ENCODE measurements around the gene TEK. TPM values are rescaled to one million over a fixed set of nuclear protein-coding genes. Genes with fewer than 3 reads are reported as not detected.

The TEK gene
- total and polyA plus RNA-seq, 5 donors, result 10.2 to 29.7 (median 21.7) TPM

DNA sequence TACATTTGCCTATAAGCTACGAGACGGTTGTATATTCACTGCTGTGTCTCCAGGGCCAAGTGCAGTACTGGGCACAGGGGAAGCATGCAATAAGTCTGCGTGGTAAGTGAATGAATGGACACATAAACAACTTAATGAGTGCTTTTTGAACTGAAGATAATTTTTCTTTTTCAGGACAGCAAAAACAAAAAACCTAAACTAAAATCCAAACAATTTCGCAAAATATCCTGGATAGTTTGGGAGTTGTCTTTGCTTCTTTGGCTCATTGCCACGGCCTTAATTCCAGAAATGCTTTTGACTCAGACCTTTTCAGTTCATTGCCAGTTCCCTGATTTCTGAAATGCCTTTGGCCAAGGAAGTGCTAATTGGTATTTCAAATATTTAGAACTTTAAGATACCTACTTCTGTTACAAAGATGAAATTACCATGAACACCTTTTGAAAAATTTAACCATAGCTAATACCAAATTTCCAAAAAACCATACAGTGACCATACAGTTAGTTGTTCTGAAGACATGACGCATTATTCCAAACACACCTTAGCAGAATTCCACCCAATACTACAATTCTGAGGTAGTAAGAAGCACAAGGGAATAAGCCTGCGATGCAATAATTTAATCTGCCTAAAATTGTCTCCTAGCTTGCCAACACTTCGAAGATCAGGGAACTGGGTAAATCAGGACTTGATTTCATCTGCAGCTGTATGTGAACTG, 42.8 kb downstream of the TEK start:
- peak in 1 of 2 donors; percentile 55 for ATAC-seq
- peaks cover 8% of the 10 kb centered on the region for H3K4me1 ChIP-seq (ENCODE audit: control insufficient read depth, insufficient read depth, low read length)

DNA sequence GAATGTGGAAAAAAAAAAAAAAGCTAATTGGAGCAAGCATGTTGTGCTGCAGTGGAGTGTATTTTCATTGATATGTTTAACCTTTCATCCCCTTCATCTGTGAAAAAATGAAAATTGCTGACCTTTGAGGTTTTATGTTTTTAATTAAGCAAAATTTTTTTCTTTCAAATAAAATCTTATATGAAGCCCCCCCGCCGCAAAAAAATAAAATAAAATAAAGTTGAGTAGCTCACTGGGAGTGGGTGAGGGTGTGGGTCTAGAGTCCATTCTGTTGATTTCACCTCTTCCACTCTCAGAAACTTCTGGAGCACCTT, 43.3 kb downstream of the TEK start:
- ATAC-seq (no peak), DNase-seq (no peak)
- intact Hi-C loops (cut with DNase I), result no loop called here
- Histone ChIP-seq H3K4me3 (ENCODE audit: low read length) (no peak overlapping the region), H3K27ac (ENCODE audit: low read length) (no peak overlapping the region), H3K27me3 (ENCODE audit: control insufficient read depth, insufficient read depth) (no peaks in the 10 kb centered on the region), H3K9me3 (ENCODE audit: control insufficient read depth, low read length) (no peaks in the 10 kb centered on the region), H3K4me1 (ENCODE audit: control insufficient read depth, insufficient read depth, low read length) (peaks cover 8% of the 10 kb centered on the region)
- 41% methylated on average over 2 of the region's 2 CpGs for WGBS

More for the DNA sequence above, 42.8 kb downstream of the TEK start:
- WGBS, result 40% methylated on average over 8 of the region's 8 CpGs
- Histone ChIP-seq H3K27me3 (ENCODE audit: control insufficient read depth, insufficient read depth) (no peaks in the 10 kb centered on the region), H3K4me3 (ENCODE audit: low read length) (no peak overlapping the region), H3K9me3 (ENCODE audit: control insufficient read depth, low read length) (no peaks in the 10 kb centered on the region), H3K27ac (ENCODE audit: low read length) (no peak overlapping the region)
- no peak for DNase-seq
- intact Hi-C loops (cut with DNase I), result no loop called here

DNA sequence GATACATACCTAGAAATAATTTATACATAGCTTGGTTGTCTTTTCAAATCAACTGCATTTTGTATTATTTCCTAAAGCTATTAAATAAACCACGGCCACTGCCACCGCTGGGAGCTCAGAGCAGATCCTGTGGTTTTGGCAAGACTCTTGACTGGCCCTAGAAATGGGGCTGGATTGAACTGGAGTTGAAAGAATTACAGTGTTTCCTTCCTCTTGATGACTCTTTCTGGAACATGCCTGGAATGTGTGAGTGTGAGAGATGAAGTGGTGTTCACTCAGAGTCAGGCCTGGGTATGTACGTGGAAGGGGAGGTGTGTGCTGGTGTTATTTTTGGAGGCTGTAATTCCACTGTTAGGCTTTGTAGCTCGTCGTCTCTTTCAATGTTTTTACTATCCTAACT, 45.9 kb downstream of the TEK start:
- intact Hi-C loops (cut with DNase I), result no loop called here
- H3K27ac ChIP-seq (ENCODE audit: low read length), result no peak overlapping the region

DNA sequence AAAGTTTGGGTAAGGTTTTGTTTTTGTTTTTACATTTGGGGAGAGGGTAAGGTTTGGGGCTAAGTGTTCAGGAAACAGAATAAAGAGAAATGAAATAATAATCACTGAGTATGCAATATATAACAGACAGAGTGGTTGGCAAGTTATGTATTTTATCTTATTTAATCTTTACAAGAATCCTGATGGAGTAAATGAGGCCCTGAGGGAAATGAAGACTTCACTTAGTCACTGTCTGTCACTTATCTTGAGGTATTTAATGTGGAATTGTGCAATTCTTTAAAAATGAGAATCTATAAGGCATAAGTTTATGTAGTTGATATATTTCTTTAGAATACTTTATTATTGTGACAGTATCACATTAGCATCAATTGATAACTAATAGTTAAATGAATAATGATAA, 48.1 kb downstream of the TEK start:
- no peak overlapping the region for H3K27ac ChIP-seq (ENCODE audit: low read length)
- ATAC-seq (no peak), DNase-seq (no peak)
- H3K27me3 ChIP-seq (ENCODE audit: control insufficient read depth, insufficient read depth), result no peaks in the 10 kb centered on the region
- no peaks in the 10 kb centered on the region for H3K4me1 ChIP-seq (ENCODE audit: control insufficient read depth, insufficient read depth, low read length)
- no peaks in the 10 kb centered on the region for H3K9me3 ChIP-seq (ENCODE audit: control insufficient read depth, low read length)
- intact Hi-C loops (cut with DNase I), result no loop called here
- no peak overlapping the region for H3K4me3 ChIP-seq (ENCODE audit: low read length)

More for the DNA sequence above, 45.9 kb downstream of the TEK start:
- ATAC-seq, result peak; percentile 38 to 76
- DNase-seq, result no peak
- 39% methylated on average over 5 of the region's 5 CpGs for WGBS
- Histone ChIP-seq H3K27me3 (ENCODE audit: control insufficient read depth, insufficient read depth) (no peaks in the 10 kb centered on the region), H3K4me3 (ENCODE audit: low read length) (no peak overlapping the region), H3K4me1 (ENCODE audit: control insufficient read depth, insufficient read depth, low read length) (peaks cover 7% of the 10 kb centered on the region), H3K9me3 (ENCODE audit: control insufficient read depth, low read length) (no peaks in the 10 kb centered on the region)

DNA sequence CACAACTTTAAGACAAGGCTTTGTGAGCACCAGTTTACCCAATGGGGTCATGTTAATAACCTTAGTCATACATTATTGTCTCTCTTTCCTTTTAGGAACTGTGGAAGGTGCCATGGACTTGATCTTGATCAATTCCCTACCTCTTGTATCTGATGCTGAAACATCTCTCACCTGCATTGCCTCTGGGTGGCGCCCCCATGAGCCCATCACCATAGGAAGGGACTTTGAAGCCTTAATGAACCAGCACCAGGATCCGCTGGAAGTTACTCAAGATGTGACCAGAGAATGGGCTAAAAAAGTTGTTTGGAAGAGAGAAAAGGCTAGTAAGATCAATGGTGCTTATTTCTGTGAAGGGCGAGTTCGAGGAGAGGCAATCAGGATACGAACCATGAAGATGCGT, 48.7 kb downstream of the TEK start:
- no peak overlapping the region for H3K4me3 ChIP-seq (ENCODE audit: low read length)
- intact Hi-C loops (cut with DNase I), result no loop called here
- no peaks in the 10 kb centered on the region for H3K4me1 ChIP-seq (ENCODE audit: control insufficient read depth, insufficient read depth, low read length)
- H3K9me3 ChIP-seq (ENCODE audit: control insufficient read depth, low read length), result no peaks in the 10 kb centered on the region
- H3K27ac ChIP-seq (ENCODE audit: low read length), result no peak overlapping the region
- H3K27me3 ChIP-seq (ENCODE audit: control insufficient read depth, insufficient read depth), result no peaks in the 10 kb centered on the region
- DNase-seq, result no peak
- 95% methylated on average over 6 of the region's 6 CpGs for WGBS
- no peak for ATAC-seq

DNA sequence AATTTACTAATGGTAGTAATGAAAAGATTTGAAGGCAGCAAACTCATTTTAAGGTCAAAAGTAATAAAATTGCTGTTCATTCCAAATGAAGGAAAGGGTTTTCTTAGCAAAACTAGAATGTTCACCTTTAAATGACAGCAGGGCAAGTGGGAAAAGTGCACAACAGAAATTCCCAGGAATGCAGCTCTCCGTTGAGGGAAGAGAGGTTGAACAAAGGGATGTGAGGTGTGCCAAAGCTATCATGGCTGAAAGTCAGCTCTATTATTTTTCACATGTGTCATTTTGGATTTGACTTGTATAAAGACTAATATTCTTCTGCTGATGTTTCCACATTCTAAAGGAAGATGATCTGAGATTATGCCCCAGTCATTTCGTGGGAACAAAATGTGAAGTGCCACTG, 51.6 kb downstream of the TEK start:
- Histone ChIP-seq H3K27ac (ENCODE audit: low read length) (no peak overlapping the region), H3K27me3 (ENCODE audit: control insufficient read depth, insufficient read depth) (no peaks in the 10 kb centered on the region), H3K4me3 (ENCODE audit: low read length) (no peak overlapping the region), H3K4me1 (ENCODE audit: control insufficient read depth, insufficient read depth, low read length) (no peaks in the 10 kb centered on the region), H3K9me3 (ENCODE audit: control insufficient read depth, low read length) (no peaks in the 10 kb centered on the region)
- ATAC-seq (no peak), DNase-seq (no peak)
- WGBS, result 64% methylated on average over 2 of the region's 2 CpGs
- intact Hi-C loops (cut with DNase I), result no loop called here

DNA sequence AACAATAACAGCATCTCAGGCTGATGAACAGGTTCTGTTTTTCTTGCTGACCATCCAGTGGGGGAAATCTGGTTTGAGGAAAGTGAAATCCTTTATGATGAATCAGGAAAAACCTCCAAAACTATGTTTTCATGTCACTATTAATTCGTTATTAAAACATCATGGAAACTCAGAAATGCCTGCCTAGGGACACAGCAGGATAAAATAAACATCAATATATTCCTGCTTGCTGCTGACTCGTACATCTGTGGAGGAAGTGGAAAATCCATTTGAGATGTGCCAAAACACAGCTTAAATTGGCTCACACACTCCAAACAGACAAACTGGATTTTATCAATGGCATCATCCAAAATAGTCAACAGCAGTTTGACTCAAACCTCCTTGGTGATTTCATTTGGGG, 53.0 kb downstream of the TEK start:
- DNase-seq (no peak), ATAC-seq (peak in 1 of 2 donors; percentile 75)
- H3K4me1 ChIP-seq (ENCODE audit: control insufficient read depth, insufficient read depth, low read length), result no peaks in the 10 kb centered on the region
- 29% methylated on average over 2 of the region's 2 CpGs for WGBS
- H3K27me3 ChIP-seq (ENCODE audit: control insufficient read depth, insufficient read depth), result no peaks in the 10 kb centered on the region
- H3K9me3 ChIP-seq (ENCODE audit: control insufficient read depth, low read length), result no peaks in the 10 kb centered on the region
- H3K4me3 ChIP-seq (ENCODE audit: low read length), result no peak overlapping the region
- H3K27ac ChIP-seq (ENCODE audit: low read length), result no peak overlapping the region
- intact Hi-C loops (cut with DNase I), result no loop called here

DNA sequence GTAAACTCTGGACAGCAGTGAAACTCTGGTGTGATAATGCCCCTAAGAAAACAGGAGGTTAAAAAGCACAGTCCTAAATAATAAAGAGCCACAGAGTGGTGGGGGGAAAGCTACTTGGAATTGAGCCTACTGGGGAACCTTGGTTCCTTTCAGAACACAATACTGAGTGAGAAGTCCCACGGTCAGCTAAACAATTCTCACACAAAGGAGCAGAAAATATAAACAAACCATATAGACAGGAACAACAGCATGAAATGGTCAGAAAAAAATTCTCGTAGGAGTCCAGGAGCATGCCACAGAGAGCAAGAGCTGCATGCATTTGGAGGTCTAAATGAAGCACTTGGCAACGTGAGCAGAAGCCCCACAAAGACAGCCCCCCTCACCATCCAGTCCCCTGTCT, 56.0 kb downstream of the TEK start:
- 49% methylated on average over 3 of the region's 3 CpGs for WGBS
- Histone ChIP-seq H3K4me3 (ENCODE audit: low read length) (no peak overlapping the region), H3K27me3 (ENCODE audit: control insufficient read depth, insufficient read depth) (no peaks in the 10 kb centered on the region), H3K9me3 (ENCODE audit: control insufficient read depth, low read length) (no peaks in the 10 kb centered on the region), H3K4me1 (ENCODE audit: control insufficient read depth, insufficient read depth, low read length) (no peaks in the 10 kb centered on the region), H3K27ac (ENCODE audit: low read length) (no peak overlapping the region)
- no peak for DNase-seq
- ATAC-seq, result no peak
- intact Hi-C loops (cut with DNase I), result no loop called here

DNA sequence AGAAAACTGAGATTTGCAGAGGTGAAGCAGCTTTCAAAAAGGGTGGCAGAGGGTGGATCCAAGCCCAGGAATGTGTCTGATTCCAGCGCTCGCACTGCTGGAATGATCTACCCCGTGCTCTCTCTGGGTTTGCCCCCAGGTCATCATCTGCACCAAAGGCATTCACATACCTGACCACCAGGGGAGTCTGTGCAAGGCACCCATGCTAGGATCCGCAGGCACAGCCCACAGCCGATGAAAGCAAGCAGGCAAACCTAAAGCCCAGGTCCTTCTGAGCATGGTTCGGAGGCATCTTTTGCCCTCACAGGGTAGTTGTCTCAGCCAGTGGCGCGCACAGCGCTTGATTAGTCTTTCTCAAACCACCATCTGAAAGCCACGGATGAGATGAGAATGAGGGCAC, 56.6 kb downstream of the TEK start:
- Histone ChIP-seq H3K4me3 (ENCODE audit: low read length) (no peak overlapping the region), H3K4me1 (ENCODE audit: control insufficient read depth, insufficient read depth, low read length) (no peaks in the 10 kb centered on the region), H3K9me3 (ENCODE audit: control insufficient read depth, low read length) (no peaks in the 10 kb centered on the region), H3K27me3 (ENCODE audit: control insufficient read depth, insufficient read depth) (no peaks in the 10 kb centered on the region), H3K27ac (ENCODE audit: low read length) (no peak overlapping the region)
- peak in 1 of 2 donors; percentile 29 for ATAC-seq
- intact Hi-C loops (cut with DNase I), result no loop called here
- WGBS, result 79% methylated on average over 10 of the region's 10 CpGs
- DNase-seq, result no peak

DNA sequence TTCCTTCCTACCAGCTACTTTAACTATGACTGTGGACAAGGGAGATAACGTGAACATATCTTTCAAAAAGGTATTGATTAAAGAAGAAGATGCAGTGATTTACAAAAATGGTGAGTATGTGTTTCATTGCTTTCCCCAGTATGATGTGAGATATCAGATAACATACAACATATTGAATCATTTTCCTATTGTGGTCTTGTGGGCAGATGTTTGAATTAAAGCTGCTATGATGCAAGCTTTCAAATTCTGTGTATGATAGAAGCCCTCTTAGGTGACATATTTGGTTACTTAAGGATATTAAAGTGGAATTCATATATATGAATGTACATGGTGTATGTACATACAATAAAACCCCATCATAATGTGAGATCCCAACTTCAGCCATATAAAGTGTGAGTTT, 59.5 kb downstream of the TEK start:
- DNase-seq, result no peak
- Histone ChIP-seq H3K9me3 (ENCODE audit: control insufficient read depth, low read length) (no peaks in the 10 kb centered on the region), H3K4me3 (ENCODE audit: low read length) (no peak overlapping the region), H3K4me1 (ENCODE audit: control insufficient read depth, insufficient read depth, low read length) (no peaks in the 10 kb centered on the region), H3K27ac (ENCODE audit: low read length) (no peak overlapping the region), H3K27me3 (ENCODE audit: control insufficient read depth, insufficient read depth) (no peaks in the 10 kb centered on the region)
- no peak for ATAC-seq
- WGBS, result 75% methylated on average over 1 of the region's 1 CpG
- intact Hi-C loops (cut with DNase I), result no loop called here

DNA sequence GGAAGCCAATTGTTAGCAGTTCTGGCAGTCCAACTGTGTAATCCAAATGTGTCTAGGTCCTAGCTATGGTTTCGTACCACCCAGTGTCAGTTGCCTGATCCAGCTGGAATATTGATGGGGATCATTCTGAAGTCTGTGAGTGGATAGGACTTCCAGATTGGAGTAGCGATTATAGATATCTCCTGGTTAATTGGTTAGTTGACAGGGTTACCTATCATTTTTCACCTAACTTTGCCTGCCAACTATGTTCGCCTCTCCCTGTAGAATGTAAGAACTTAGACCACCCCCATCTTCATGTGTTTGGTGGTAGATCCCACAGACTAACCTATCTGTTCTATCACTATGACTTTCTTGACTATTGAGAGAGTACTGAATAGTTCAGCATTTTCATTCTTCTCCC, 59.9 kb downstream of the TEK start:
- no peak for ATAC-seq
- intact Hi-C loops (cut with DNase I), result no loop called here

DNA sequence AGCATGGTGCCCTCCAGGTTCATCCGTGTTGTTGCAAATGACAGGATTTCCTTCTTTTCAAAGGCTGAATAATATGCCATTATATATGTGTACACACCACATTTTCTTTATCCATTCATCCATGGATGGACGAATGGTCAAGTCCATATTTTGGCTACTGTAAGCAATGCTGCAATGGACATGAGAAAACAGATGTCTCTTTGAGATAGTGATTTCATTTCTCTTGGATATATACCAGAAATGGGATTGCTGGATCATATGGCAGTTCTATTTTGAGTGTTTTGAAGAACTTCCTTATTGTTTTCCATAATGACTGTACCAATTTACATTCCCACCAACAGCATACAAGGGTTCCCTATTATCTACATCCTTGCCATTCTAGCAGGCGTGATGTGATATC, 67.9 kb downstream of the TEK start:
- intact Hi-C loops (cut with DNase I), result no loop called here
- DNase-seq (no peak), ATAC-seq (no peak)
- H3K27me3 ChIP-seq (ENCODE audit: control insufficient read depth, insufficient read depth), result no peaks in the 10 kb centered on the region
- no peaks in the 10 kb centered on the region for H3K4me1 ChIP-seq (ENCODE audit: control insufficient read depth, insufficient read depth, low read length)
- H3K4me3 ChIP-seq (ENCODE audit: low read length), result no peak overlapping the region
- H3K9me3 ChIP-seq (ENCODE audit: control insufficient read depth, low read length), result no peaks in the 10 kb centered on the region
- H3K27ac ChIP-seq (ENCODE audit: low read length), result no peak overlapping the region
- WGBS, result 71% methylated on average over 3 of the region's 3 CpGs

More for the DNA sequence above, 59.9 kb downstream of the TEK start:
- 97% methylated on average over 3 of the region's 3 CpGs for WGBS
- Histone ChIP-seq H3K4me1 (ENCODE audit: control insufficient read depth, insufficient read depth, low read length) (no peaks in the 10 kb centered on the region), H3K9me3 (ENCODE audit: control insufficient read depth, low read length) (no peaks in the 10 kb centered on the region), H3K27me3 (ENCODE audit: control insufficient read depth, insufficient read depth) (no peaks in the 10 kb centered on the region), H3K27ac (ENCODE audit: low read length) (no peak overlapping the region), H3K4me3 (ENCODE audit: low read length) (no peak overlapping the region)
- DNase-seq, result no peak
